ENCODE measurements around the gene PDK1. TPM values are rescaled to one million over a fixed set of nuclear protein-coding genes. Genes with fewer than 3 reads are reported as not detected.

PDK1 gene
- total RNA-seq = 7.2 and 13.6 TPM in 2 replicates

GRCh38 chr2:172555522-172556283, at the start of gene PDK1:
PDK1 (plus strand) TSS chr2:172556090; CDS start chr2:172556151, 61 bp downstream.

Other genes starting within 250 kb of the PDK1 start
- gene ITGA6, start 128.5 kb upstream of the PDK1 start, total RNA-seq = 297 and 330 TPM in 2 replicates
- gene RAPGEF4, start 179.8 kb downstream of the PDK1 start, total RNA-seq = 0.34 and 1.00 TPM in 2 replicates

All from nasal cavity respiratory epithelium epithelial cell of viscerocranial mucosa (primary cell).